GM21526 (cell line): ENCODE data around the gene CYB5D1.

ENCODE experiments used
- ATAC-seq: cut with Tn5 transposase; IDR thresholded peaks from one replicate; pipeline ENCODE4 v1.9.1; 2021; ENCODE audit warnings: moderate library complexity; ENCODE audit not compliant: unreplicated experiment, low FRiP score

Gene CYB5D1

GRCh38 chr17:7843536-7844291, 14.1 kb upstream of the CYB5D1 start:
- ATAC-seq, result peak; percentile 26

- ATAC-seq, result peak; percentile 36
These were observed 13.3 kb upstream of the CYB5D1 start for GRCh38 chr17:7844292-7845154.

- no peak for ATAC-seq
These were observed 12.3 kb upstream of the CYB5D1 start for GRCh38 chr17:7845359-7846062.

GRCh38 chr17:7846063-7846735, 11.6 kb upstream of the CYB5D1 start:
- ATAC-seq, result no peak

- ATAC-seq, result no peak
These were observed 10.8 kb upstream of the CYB5D1 start for GRCh38 chr17:7846765-7847661.

- ATAC-seq, result no peak
These were observed 9.6 kb upstream of the CYB5D1 start for GRCh38 chr17:7848131-7848579.

- ATAC-seq, result no peak
These were observed 9.1 kb upstream of the CYB5D1 start for GRCh38 chr17:7848739-7849129.

GRCh38 chr17:7849130-7849750, 8.6 kb upstream of the CYB5D1 start:
- no peak for ATAC-seq

GRCh38 chr17:7849751-7850504, 7.9 kb upstream of the CYB5D1 start:
- no peak for ATAC-seq

- no peak for ATAC-seq
These were observed 6.9 kb upstream of the CYB5D1 start for GRCh38 chr17:7850701-7851437.

- peak; percentile 49 for ATAC-seq
These were observed 6.2 kb upstream of the CYB5D1 start for GRCh38 chr17:7851438-7852261.

GRCh38 chr17:7852262-7852670, 5.5 kb upstream of the CYB5D1 start:
- ATAC-seq, result no peak

GRCh38 chr17:7852919-7853690, 4.7 kb upstream of the CYB5D1 start:
- no peak for ATAC-seq

- no peak for ATAC-seq
These were observed 4.1 kb upstream of the CYB5D1 start for GRCh38 chr17:7853691-7854038.

GRCh38 chr17:7854078-7854777, 3.6 kb upstream of the CYB5D1 start:
- no peak for ATAC-seq
